Adipocyte (in vitro differentiated cells): ENCODE data around the gene C4orf50.

Experiments
- DNase-seq: peaks from one replicate; pipeline ENCODE4 v3.0.0-alpha.2; 2015; ENCODE audit warnings: low read depth
- H3K27me3 ChIP-seq: replicated peaks from 2 replicates; pipeline ENCODE4 v1.7.0; 2013; ENCODE audit warnings: mild to moderate bottlenecking, low read length, moderate library complexity; ENCODE audit not compliant: control insufficient read depth, insufficient read depth
- H3K36me3 ChIP-seq: 2 replicates; pipeline ENCODE4 v1.7.0; 2013; ENCODE audit warnings: low read length, mild to moderate bottlenecking, moderate library complexity; ENCODE audit not compliant: control insufficient read depth, insufficient read depth, severe bottlenecking
- H3K4me1 ChIP-seq: 2 replicates; pipeline ENCODE4 v1.7.0; 2013; ENCODE audit warnings: mild to moderate bottlenecking, low read length, moderate library complexity; ENCODE audit not compliant: control insufficient read depth, insufficient read depth
- H3K4me3 ChIP-seq: 2 replicates; pipeline ENCODE4 v1.7.0; 2013; ENCODE audit warnings: mild to moderate bottlenecking, low read length, moderate library complexity
- H3K9ac ChIP-seq: 2 replicates; pipeline ENCODE4 v1.7.0; 2013; ENCODE audit warnings: mild to moderate bottlenecking, low read length, moderate library complexity
- H3K9me3 ChIP-seq: 2 replicates; pipeline ENCODE4 v1.7.0; 2013; ENCODE audit warnings: mild to moderate bottlenecking, low read length, moderate library complexity; ENCODE audit not compliant: control insufficient read depth

C4orf50 gene

GRCh38 chr4:6027392-6027791 is 9.2 kb upstream of the C4orf50 start:
- Histone ChIP-seq H3K9me3 (no peaks in the 10 kb centered on the region), H3K27me3 (peaks cover 18% of the 10 kb centered on the region), H3K4me1 (no peaks in the 10 kb centered on the region), H3K4me3 (no peak overlapping the region), H3K9ac (no peak overlapping the region), H3K36me3 (no peaks in the 10 kb centered on the region)
- no peak for DNase-seq

GRCh38 chr4:6024313-6024960 is 6.2 kb upstream of the C4orf50 start:
- no peaks in the 10 kb centered on the region for H3K9me3 ChIP-seq
- no peak for DNase-seq
- no peak overlapping the region for H3K9ac ChIP-seq
- no peaks in the 10 kb centered on the region for H3K36me3 ChIP-seq
- H3K4me1 ChIP-seq, result no peaks in the 10 kb centered on the region
- H3K27me3 ChIP-seq, result peaks cover 30% of the 10 kb centered on the region
- no peak overlapping the region for H3K4me3 ChIP-seq

GRCh38 chr4:6023731-6024130 is 5.5 kb upstream of the C4orf50 start:
- H3K4me1 ChIP-seq, result no peaks in the 10 kb centered on the region
- peaks cover 30% of the 10 kb centered on the region for H3K27me3 ChIP-seq
- no peak for DNase-seq
- no peaks in the 10 kb centered on the region for H3K36me3 ChIP-seq
- no peaks in the 10 kb centered on the region for H3K9me3 ChIP-seq
- H3K4me3 ChIP-seq, result no peak overlapping the region
- no peak overlapping the region for H3K9ac ChIP-seq

- Histone ChIP-seq H3K4me3 (no peak overlapping the region), H3K27me3 (peaks cover 39% of the 10 kb centered on the region), H3K4me1 (no peaks in the 10 kb centered on the region), H3K36me3 (no peaks in the 10 kb centered on the region), H3K9me3 (no peaks in the 10 kb centered on the region), H3K9ac (no peak overlapping the region)
- DNase-seq, result no peak
These were observed 4.5 kb upstream of the C4orf50 start for GRCh38 chr4:6022607-6023288.

- DNase-seq, result no peak
- no peak overlapping the region for H3K4me3 ChIP-seq
- H3K27me3 ChIP-seq, result peaks cover 39% of the 10 kb centered on the region
- no peak overlapping the region for H3K9ac ChIP-seq
- H3K4me1 ChIP-seq, result no peaks in the 10 kb centered on the region
- no peaks in the 10 kb centered on the region for H3K9me3 ChIP-seq
- H3K36me3 ChIP-seq, result no peaks in the 10 kb centered on the region
These were observed 3.8 kb upstream of the C4orf50 start for GRCh38 chr4:6021831-6022606.

- Histone ChIP-seq H3K9me3 (no peaks in the 10 kb centered on the region), H3K9ac (no peak overlapping the region), H3K27me3 (peaks cover 39% of the 10 kb centered on the region)
These were observed 2.4 kb upstream of the C4orf50 start for GRCh38 chr4:6020613-6021012.

GRCh38 chr4:6019316-6020263 is 1.4 kb upstream of the C4orf50 start:
- Histone ChIP-seq H3K4me1 (no peaks in the 10 kb centered on the region), H3K9me3 (no peaks in the 10 kb centered on the region), H3K9ac (no peak overlapping the region), H3K36me3 (no peaks in the 10 kb centered on the region), H3K27me3 (peaks cover 42% of the 10 kb centered on the region), H3K4me3 (no peak overlapping the region)
- peak; percentile 70 for DNase-seq

More at GRCh38 chr4:6020613-6021012, 2.4 kb upstream of the C4orf50 start:
- H3K36me3 ChIP-seq, result no peaks in the 10 kb centered on the region
- no peak for DNase-seq
- H3K4me3 ChIP-seq, result no peak overlapping the region
- H3K4me1 ChIP-seq, result no peaks in the 10 kb centered on the region

- no peaks in the 10 kb centered on the region for H3K36me3 ChIP-seq
- DNase-seq, result no peak
- no peaks in the 10 kb centered on the region for H3K9me3 ChIP-seq
- H3K27me3 ChIP-seq, result peaks cover 36% of the 10 kb centered on the region
- H3K4me1 ChIP-seq, result no peaks in the 10 kb centered on the region
- H3K9ac ChIP-seq, result no peak overlapping the region
- H3K4me3 ChIP-seq, result no peak overlapping the region
These were observed 431 bp downstream of the C4orf50 start for GRCh38 chr4:6017800-6018199.

- Histone ChIP-seq H3K9me3 (no peaks in the 10 kb centered on the region), H3K4me3 (no peak overlapping the region), H3K36me3 (no peaks in the 10 kb centered on the region), H3K9ac (no peak overlapping the region), H3K27me3 (peaks cover 39% of the 10 kb centered on the region), H3K4me1 (no peaks in the 10 kb centered on the region)
- no peak for DNase-seq
These were observed 1.2 kb downstream of the C4orf50 start for GRCh38 chr4:6017030-6017429.

- Histone ChIP-seq H3K27me3 (peaks cover 36% of the 10 kb centered on the region), H3K36me3 (no peaks in the 10 kb centered on the region), H3K4me1 (no peaks in the 10 kb centered on the region), H3K9me3 (no peaks in the 10 kb centered on the region), H3K4me3 (no peak overlapping the region), H3K9ac (no peak overlapping the region)
- no peak for DNase-seq
These were observed 4.7 kb downstream of the C4orf50 start for GRCh38 chr4:6013564-6013963.
